ENCODE measurements around the gene ABHD2.
"Not testable (repeated sequence)": the region's sequence is repeated elsewhere in the genome, so short reads cannot be mapped to it uniquely, and the experiment has no call there.

The ABHD2 gene

DNA sequence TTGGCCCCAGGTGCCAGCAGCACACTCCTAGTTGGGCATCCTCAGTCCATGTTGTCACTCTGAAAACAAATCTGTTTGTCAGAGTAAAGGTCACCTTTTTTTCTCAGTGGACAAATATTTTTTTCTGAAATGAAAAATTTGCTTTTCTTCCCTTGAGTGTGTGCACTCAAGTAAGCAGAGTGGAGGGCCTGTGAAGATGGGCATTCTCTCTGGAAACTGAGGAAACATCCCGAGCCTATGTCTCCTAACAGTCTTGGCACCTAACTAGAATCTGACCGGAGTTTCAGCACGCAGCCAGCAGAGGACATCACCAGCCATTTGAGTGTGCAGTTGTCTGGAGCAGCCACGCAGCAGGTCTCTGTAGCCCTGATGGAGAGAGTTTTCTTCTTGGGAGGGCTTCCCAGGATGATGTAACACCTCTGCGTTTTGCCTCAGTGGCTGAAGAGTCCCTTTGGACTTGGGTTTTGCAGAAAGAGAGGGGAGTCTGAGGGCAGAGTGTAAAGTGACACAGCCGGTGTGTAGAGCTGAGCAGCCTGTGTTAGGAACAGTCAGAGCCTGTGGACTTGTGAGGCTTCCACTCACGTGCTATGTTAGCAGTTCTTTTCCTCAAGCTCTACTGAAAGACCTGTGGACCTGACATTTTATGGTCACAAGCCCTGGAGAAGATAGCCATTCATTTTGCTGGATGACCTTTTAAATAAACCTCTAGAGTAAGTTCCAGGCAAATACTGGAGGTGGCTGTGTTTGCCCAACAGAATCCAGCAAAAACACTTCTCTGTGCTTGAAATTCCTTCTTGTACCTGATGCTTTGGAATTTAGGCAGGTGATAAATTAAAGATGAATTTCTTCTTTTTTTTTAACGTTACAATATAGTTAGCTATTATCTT is 51.6 kb downstream of the ABHD2 start:
- no peak for DNase-seq (ENCODE audit: low spot score)

DNA sequence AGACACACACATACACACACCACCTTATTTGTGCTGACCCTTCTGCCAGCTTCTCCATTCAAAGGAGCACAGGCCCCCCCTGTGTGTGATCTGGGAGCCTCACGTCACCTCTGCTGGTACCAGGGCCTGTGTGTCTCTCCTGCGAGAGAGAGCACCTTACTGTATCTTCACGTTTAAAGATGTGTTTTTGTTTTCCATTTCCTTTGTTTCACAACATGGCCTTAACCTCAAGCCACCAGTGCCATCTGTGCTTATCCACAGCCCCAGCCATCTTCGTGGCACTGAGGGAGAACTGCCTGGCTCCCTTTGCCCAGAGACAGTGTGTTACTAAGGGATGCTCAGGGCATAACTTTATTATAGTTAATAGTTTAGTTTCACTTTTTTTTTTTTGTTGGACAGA is 52.3 kb downstream of the ABHD2 start:
- no peak for DNase-seq (ENCODE audit: low spot score)

DNA sequence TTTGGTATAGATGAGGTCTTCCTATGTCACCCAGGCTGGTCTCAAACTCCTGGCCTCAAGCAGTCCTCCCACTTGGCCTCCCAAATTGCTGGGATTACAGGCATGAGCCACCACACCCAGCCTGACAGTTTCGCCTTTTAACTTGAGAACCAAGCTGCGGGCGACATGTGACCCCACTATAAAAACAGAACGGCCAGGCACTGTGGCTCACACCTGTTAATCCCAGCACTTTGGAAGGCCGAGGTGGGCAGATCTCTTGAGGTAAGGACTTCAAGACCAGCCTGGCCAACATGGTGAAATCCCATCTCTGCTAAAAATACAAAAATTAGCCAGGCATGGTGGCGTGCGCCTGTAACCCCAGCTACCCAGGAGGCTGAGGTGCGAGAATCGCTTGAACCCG is 52.9 kb downstream of the ABHD2 start:
- DNase-seq (ENCODE audit: low spot score) = not testable (repeated sequence)

DNA sequence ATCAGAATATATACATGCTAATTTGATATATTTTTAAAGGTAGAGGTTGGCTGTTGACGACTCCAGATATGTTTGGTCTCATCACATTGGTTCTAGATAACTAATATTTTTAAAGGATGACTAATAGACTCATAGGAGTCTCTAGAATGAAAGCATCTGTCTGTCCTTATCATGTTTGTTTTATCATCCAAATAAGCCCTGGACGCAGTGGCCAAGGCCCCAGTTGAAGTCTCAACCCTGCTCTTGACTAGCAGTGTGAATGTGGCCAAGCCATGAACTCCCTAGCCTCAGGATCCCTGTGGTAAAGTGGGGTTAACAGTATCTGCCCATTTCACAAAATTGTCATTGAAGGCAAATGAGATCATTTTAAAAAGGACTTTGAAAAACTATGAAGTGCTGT is 53.6 kb downstream of the ABHD2 start:
- no peak for DNase-seq (ENCODE audit: low spot score)

DNA sequence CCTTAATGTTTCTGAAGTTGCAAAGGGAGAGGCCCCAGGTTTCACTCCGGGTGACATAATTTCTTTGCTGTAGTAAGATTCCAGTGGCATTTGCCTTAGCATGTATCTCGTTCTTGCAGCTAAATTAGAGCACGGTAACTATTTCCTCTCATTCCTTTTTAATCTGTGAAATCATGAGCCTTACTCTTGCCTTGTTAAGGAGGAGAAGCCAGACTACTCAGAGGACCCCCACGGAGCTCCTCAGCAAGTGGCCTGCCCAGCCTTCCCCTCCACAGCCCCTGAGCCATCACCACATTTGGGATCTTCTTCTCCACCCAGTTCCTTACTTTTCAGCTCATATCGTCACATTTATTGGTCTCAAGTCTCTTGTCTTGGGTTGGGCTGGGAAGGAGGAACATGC is 54.2 kb downstream of the ABHD2 start:
- DNase-seq (ENCODE audit: low spot score) = no peak

DNA sequence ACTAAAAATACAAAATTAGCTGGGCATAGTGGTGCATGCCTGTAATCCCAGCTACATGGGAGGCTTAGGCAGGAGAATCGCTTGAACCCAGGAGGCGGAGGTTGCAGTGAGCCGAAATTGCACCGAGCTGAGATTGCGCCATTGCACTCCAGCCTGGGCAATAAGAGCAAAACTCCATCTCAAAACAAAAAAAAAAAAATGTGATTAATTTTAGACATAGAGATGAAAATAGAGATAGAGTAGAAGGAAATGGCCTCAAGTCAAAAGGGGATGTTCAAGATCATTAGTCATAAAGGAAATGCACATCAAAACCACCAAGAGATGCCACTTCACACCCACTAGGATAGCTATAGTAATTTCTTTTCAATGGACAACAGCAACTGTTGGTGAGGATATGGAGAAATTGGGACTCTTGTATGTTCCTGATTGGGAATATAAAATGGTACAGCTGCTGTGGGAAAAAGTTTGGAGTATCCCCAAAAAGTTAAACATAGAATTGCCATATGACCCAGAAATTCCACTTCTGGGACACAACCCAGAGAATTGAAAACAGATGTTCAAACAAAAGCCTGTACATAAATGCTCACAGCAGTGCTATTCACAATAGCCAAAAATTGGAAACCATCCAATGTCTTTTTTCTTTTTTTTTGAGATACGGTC is 55.4 kb downstream of the ABHD2 start:
- DNase-seq (ENCODE audit: low spot score) = no peak

DNA sequence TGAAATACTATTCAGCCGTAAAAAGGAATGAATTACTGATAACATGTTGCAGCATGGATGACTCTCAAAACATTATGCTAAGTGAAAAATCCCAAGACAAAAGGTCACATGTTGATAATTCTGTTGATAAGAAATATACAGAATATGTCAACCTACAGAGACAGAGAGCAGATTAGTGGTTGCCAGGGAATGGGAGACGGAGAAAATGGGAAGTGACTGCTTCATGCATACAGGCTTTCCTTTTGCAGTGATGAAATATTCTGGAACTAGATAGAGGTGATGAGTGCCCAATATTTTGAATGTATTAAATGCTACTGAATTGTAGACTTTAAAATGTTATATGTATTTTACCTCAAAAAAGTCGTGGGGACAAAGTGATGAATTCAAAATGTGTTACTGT is 56.2 kb downstream of the ABHD2 start:
- no peak for DNase-seq (ENCODE audit: low spot score)

DNA sequence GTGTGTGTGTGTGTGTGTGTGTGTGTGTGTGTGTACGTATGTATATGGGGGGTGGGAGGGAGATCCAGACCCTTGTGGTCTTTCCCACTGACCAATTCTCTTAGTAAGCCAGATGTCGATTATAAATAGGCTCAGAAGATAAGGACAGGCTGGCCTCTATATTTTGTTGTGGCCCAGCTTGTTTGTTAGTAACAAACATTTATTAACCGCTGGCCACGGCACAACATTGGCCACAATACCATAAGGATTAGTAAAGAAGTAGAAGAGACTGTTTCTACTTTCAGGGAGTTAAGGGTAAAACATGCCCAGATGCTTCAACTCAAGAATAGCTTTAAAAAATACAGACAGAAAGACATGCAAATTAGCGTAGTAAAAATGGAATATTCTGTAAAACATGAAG is 58.1 kb downstream of the ABHD2 start:
- DNase-seq (ENCODE audit: low spot score) = no peak

DNA sequence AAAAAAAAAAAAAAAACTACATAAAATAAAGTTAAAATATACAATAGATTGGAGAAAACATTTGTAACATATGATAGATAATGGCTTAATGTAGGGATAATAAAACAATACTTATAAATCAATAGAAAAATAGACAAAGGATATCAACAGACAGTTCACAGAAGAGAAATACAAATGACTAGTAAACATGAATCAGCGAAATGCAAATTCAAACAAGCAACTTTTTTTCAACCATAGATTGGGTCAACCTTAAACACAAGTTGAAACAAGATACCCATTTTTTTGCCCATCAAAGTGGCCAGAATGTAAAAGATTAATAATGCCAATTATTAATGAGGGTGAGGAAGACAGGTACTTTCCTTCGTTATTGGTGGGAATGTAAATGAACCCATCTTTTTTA is 59.9 kb downstream of the ABHD2 start:
- no peak for DNase-seq (ENCODE audit: low spot score)

DNA sequence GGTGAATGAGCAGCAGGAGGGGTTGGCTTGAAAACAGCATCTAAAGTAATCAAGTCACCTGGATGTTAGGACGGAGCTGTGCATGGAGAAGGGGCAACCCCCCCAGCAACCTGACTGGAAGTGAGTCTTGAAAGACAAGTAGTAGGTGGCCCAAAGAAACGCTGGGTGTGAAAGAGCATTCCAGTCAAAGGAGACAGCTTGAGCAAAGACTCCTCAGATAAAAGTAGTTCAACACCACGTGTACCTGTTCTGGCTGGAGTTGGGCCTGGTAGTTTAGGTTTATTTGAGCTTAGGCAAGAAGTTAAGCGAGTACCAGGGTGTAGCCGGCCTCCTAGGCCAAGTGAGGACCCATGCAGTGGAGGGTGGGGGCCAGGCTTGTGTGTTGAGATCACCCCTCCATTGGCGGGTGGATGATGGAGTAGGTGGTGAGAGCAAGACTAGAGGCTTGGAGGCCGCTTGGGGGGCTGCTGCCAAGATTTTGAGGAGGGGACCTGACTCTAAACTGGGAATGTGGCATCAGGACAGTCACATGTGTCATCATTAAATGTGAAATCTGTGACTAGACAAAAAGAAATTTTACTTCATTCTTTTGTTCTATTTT is 61.3 kb downstream of the ABHD2 start:
- no peak for DNase-seq (ENCODE audit: low spot score)

DNA sequence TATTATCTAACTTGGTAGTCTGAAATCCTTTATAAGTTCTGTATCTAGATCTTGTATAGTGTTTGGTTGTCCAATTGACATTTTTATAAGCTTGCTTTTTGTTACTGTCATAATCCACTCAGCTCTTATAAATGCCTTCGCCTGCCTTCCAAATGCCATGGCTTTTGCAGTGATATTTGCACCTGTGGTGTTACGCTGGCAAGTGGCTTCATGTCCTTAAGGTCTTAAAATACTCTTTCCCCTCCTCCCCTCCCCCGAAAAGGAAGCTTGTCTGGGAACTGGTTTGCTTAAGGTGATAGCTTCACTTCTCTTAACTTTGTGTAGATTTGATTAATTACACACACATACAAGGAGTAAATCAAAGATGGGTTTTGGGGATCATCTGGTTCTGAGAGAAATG is 62.0 kb downstream of the ABHD2 start:
- DNase-seq (ENCODE audit: low spot score) = no peak

DNA sequence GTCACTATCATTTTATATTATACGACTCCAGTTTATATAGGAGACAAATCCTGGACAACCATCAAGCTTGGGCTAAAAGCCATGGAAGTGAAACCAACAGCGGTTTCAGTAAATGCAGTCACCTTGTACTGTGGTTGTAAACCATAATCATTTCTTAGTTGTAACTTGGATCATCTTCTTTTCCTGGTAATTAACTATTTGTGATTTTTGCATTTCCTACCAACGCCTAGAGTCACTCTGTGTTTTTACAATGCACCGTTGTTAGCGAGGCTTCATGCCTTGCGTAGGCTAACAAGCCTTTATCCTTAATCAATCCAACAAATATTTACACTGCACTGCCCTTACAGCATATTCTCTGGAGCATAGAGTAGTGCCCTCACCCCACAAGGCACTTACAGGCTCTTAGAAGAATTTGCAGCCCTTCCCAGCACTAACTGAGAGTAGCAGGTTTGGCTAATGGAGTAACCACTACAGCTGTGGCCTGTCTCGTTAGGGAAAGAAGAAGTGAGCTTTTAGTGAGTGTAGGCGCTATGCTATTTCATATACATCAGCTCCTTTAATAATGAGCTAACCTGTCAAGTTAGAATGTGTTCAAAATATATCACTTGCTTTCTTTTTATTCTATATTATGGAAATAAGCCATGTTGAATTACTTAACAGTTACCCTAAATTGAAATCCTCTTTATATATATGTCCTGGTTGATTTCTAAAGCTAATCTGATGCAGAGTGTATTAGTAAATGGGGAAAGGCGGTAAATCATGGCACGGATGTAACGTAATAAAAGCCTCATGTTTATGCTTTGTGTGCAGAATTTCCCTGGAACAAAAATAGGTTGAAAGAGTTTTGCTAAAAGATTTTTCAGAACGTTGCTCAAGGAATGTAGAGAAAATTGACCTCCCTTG is 62.8 kb downstream of the ABHD2 start:
- no peak for DNase-seq (ENCODE audit: low spot score)

DNA sequence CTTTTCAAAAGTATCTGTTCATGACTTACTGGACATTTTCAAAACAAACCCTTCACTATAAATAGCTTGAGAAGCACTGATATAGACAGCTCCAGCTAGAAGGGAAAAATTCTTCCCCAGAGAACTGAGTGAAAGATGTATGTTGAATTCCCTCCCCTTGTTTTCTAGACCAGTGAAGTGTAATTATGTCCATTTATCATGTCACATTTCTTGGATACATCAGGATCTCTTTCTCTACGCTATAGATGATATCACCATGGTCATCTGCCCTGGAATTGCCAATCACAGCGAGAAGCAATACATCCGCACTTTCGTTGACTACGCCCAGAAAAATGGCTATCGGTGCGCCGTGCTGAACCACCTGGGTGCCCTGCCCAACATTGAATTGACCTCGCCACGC is 66.9 kb downstream of the ABHD2 start:
- DNase-seq (ENCODE audit: low spot score) = no peak

DNA sequence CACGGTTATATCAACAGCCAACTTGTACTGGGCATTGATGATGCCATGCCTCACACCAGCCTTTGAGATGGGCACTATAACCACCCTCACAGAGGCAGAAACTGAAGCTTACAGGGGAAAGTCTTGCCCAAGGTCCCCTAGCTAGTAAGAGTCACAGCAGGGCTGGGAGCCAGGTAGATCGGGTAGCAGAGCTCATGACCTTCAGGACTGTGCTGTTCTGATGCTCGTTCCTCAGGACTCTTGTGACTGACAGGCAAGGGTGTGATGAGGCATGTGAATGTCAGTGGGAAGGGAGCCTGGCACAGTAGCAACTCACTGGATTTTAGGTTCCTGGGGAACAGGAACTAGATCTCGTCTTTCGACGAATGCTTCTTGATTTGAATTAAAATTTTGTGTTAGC is 67.4 kb downstream of the ABHD2 start:
- DNase-seq (ENCODE audit: low spot score) = no peak

DNA sequence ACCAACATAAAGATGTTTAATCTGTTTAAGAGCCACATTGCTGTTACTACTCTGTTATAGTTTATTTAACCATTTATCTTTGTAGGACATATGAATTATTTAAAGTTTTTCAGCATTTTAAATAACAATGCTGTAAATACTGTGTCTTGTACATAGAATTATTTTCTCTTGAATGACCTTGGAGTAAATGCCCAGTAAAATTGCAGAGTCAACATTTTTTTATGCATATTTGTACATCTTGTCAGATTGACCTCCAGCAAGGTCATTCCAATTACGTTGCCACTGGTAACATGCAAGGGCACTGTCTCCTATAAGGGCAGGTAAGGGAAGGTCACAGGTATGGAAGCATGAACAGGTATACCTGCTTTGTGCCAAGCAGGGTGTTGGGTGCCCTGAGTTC is 68.8 kb downstream of the ABHD2 start:
- no peak for DNase-seq (ENCODE audit: low spot score)

DNA sequence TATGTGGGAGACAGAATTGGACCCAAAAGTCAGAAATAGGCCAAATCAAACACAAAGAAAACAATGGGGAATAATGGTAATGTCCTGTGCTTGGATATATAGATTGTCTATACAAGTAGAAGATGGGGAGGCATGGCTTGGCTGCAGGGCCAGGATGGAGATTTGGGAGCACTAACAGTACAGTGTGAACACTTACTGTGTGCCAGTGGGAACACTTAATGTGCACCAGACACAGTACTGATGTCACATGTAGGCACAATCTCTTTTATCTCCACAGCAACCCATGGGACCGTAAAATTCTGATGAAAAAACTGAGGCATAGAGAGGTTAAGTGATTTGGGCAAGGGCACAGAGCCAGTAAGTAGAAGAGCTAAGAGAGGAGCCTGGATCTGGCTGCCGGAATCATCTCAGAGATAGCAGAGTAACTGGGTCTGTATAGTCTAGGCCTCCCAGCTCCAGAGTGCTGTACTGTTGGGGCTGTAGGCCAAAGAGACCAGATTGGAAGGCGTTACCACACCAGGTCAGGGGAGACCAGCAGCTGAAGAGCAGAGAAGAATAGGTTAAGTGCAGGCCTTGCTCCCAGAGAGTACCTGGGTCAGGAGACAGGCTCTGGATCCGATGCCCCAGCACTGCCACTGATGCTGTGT is 69.8 kb downstream of the ABHD2 start:
- no peak for DNase-seq (ENCODE audit: low spot score)

DNA sequence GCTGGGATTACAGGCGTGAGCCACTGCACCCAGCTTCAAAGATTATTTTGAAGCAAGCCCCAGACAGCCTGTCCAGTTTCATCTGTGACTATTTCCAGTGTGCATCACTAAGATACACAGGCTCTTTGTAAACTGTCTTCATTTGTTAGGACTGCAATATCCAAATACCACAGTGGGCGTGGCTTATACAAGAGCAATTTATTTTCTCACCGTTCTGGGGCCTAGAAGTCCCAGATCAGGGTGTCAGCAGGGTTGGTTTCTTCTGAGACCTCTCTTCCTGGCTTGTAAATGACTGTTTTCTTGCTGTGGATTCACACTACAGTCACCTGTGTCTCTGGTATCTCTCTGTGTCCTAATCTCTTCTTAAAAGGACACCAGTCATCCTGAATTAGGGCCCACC is 73.4 kb downstream of the ABHD2 start:
- DNase-seq (ENCODE audit: low spot score) = no peak

DNA sequence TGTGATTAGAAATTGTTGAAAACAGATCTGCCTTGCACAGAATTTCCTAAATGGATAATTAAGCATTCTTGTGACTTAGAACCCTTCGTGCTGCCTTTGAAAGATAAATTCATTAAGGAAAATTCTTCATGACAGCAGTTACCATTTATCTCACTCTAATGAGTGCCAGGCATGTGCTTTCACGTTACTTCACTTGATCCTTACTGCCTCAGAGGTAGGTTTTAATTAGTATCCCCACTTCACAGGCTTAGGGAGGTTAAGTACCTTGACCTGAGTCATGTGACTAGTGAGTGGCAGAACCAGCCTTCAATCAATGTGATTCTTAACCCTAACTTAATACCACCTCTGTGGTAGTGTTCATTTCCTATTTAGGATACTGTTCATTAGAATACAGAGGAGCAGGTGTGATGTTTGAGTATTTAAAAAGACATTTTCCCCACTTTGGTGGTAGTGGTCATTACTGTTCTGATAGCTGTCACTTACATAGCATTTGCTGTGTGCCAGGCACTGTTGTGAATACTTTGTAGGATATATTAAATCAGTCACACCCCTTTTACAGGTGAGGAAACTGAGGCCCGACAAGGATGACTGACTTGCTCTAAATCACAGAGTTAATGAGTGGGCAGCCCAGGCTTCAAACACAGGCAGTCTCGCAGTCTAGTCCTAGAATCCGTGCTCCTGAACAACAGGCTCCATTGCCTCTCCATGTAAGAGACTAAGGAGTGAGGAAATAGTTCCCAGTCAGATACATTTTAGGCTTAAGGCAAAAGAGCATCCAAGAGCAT is 75.2 kb downstream of the ABHD2 start:
- no peak for DNase-seq (ENCODE audit: low spot score)

DNA sequence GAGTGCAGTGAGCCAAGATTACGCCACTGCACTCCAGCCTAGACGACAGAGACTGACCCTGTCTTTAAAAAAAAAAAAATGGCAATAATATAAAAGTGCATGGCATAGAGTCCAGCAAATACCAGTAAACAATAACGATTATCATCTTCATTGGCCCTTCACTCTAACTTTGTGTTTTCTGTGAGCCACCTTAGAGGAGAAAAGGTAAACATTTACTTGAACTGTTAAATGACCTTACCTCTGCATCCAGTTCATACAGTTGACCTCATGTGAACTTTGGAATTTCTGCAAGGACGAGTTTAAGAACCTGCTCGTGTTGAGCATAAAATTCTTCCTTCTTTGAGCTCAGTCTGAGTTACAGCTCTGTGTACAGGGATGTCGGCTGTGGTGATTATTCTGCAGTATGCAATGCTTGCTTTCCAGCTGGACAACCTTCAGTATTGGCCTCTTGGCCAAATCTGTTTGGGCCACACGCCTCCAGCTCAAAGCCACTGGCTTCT is 76.5 kb downstream of the ABHD2 start:
- DNase-seq (ENCODE audit: low spot score) = no peak

DNA sequence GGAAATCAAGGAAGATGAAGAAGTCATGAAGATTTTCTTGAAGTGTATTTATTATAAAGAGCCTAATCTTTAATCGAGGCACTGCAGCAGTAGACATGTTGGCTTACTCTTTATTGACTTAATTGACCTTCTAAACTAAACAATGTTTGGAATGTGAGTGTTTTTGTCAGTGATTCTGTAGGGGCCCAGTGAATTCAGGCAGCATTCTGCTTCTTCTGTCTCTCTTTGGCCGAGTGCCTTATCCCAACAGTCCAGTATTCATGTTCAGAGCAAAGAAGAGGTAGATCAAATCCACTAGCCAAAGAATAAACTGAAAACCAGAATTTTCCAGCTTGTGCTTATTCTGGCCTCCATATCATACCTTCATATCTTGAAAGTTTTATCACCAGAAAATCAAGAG is 77.4 kb downstream of the ABHD2 start:
- DNase-seq (ENCODE audit: low spot score) = no peak
